LoVo (cell line): ENCODE results near the gene COLQ.
A peak's percentile ranks its signal among the peaks of the same experiment; 100 is the strongest.
"Not testable (repeated sequence)": the region's sequence is repeated elsewhere in the genome, so short reads cannot be mapped to it uniquely, and the experiment has no call there.

Experiments
- DNase-seq: peaks from one replicate; pipeline ENCODE4 v3.0.0-alpha.2; 2016; ENCODE audit warnings: low spot score

Gene COLQ

GRCh38 chr3:15426579-15427118 lies 94.9 kb downstream of the COLQ start:
- no peak for DNase-seq

GRCh38 chr3:15420871-15421270 lies 100.6 kb downstream of the COLQ start:
- DNase-seq: no peak

- not testable (repeated sequence) for DNase-seq
These were observed 110.5 kb downstream of the COLQ start for GRCh38 chr3:15410966-15411365.

GRCh38 chr3:15409774-15410173 lies 111.7 kb downstream of the COLQ start:
- DNase-seq: no peak

GRCh38 chr3:15409239-15409638 lies 112.3 kb downstream of the COLQ start:
- DNase-seq: no peak

- DNase-seq: peak; percentile 61
These were observed 116.0 kb downstream of the COLQ start for GRCh38 chr3:15405448-15406050.

- DNase-seq: no peak
These were observed 116.7 kb downstream of the COLQ start for GRCh38 chr3:15404767-15405166.

GRCh38 chr3:15403965-15404364 lies 117.5 kb downstream of the COLQ start:
- DNase-seq: no peak

- DNase-seq: no peak
These were observed 118.0 kb downstream of the COLQ start for GRCh38 chr3:15403495-15403894.

GRCh38 chr3:15401936-15402335 lies 119.6 kb downstream of the COLQ start:
- no peak for DNase-seq
